Germinal center (tissue), 1 donor: ENCODE results near the gene LDLRAP1.
A peak's percentile ranks its signal among the peaks of the same experiment; 100 is the strongest.

Experiments
- DNase-seq: peaks from one replicate; pipeline ENCODE4 v3.0.0; 2012; ENCODE audit warnings: mixed read lengths, low spot score

Gene LDLRAP1

DNA sequence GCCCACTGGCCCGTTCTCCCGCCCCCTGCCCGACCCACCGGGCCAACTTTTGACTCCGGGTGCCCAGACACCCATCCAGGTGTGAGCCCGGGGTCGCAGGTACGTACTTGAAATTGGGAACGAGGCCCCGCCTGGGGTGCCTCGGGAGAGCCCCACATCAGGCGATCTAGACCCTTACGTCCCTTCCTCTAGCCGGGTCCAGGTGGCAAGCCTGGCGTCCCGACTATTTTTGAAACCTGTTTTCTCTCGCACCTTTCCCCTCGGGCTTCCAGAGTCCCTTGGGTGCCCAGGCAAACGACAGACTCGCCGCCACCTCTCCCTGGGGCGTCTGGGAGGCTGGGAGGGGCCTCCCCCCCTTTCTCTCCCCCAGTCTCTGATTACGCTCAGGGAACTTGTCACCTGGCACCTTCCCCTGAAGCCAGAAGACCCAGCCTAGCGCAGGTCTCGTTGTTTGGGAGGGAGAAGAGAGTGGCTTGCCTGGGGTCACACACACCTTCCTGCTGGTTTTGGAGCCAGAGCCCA, 898 bp downstream of the LDLRAP1 start:
- no peak for DNase-seq

GRCh38 chr1:25544819-25545218, 1.4 kb downstream of the LDLRAP1 start:
- DNase-seq, result no peak

- no peak for DNase-seq
Observed at GRCh38 chr1:25545767-25546166, 2.4 kb downstream of the LDLRAP1 start.

DNA sequence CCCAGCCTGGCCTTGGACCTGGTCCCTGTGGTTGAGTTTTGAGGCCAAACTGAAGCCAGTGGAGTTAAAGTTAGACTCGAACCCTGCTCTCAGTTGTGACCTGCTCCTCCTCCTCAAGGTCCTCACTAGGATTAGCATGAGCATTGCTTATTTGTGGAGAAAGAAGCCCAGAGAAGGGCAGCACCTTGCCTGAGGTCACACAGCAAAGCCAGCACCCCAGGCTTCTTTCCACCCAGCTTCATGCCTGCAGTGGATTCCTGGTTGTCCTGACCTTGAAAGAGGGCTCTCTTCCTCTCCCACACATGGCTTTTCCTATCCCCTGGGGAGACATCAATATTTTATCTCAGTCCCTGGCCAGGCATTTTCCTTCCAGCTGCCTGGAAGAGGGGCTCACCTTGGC, 2.8 kb downstream of the LDLRAP1 start:
- DNase-seq, result no peak

DNA sequence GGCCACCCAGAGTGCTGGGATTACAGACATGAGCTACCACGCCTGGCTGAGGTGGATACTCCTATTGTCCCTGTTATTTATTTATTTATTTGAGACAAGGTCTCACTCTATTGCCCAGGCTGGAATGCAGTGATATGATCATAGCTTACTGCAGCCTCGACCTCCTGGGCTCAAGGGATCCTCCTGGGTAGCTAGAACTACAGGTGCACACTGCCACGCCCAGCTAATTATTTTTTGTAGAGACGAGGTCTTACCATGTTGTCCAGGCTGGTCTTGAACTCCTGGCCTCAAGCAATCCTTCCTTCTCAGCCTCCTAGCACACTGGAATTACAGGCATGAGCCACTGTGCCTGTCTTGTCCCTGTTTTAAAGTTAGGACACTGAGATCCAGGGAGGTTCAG, 5.2 kb downstream of the LDLRAP1 start:
- DNase-seq, result no peak

- peak; percentile 70 for DNase-seq
Observed at GRCh38 chr1:25549273-25550154, 6.1 kb downstream of the LDLRAP1 start.

GRCh38 chr1:25550155-25550506, 6.7 kb downstream of the LDLRAP1 start:
- no peak for DNase-seq

DNA sequence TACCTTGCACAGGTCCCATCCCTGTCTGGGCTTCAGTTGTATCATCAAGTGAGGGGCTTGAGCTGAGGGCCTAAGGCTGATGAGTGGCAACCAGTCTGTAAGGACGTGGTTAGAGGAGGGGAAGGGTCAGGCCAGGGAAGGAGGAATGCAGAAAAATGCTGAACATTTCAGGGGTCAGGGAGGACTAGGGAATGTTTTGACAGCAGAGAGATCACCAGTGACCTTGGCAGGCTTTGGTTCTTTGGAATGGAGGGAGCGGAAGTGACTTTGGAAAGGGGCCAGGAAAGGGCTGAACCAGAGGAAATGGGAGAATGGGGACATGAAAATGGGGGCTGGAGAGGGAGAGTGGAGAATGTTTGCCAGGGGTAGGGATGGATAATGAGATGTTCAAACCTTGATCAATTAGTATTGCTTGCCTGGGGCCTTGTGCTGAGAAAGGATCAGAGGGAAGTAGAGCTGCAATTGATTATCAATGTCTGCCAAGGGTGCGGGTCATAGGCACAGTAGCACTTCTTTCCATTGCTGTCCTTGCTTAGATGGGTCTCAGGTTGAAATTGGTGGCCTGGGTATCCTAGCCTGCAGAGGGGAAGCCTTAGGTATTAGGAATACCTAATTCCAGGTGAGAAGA, 7.4 kb downstream of the LDLRAP1 start:
- DNase-seq, result no peak

DNA sequence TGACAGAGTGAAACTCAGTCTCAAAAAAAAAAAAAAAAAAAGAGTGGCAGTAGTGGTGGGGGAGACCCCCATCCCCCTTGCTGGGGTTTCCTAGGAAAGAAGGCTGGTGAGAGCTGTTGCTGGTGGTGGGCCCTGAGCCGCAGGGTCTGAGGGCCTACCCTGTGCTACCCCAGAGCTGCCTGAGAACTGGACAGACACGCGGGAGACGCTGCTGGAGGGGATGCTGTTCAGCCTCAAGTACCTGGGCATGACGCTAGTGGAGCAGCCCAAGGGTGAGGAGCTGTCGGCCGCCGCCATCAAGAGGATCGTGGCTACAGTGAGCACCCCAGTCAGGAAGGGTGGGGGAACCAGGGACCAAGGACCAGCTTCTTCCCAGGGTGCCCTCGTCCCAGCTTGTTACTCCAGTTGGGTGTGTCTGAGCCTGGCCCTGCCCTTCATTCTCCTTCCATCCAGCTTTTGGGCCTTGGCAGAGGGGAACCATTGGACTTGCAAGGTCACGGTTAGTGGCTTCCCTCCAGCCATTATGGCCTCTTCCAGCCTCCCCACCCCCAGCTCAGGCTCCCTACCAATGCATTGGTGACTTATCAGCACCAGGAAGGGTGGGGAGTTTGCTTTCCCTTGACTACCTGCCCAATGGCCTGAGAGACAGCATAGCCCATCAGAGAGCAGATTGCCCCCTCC, 10.5 kb downstream of the LDLRAP1 start:
- DNase-seq, result no peak

DNA sequence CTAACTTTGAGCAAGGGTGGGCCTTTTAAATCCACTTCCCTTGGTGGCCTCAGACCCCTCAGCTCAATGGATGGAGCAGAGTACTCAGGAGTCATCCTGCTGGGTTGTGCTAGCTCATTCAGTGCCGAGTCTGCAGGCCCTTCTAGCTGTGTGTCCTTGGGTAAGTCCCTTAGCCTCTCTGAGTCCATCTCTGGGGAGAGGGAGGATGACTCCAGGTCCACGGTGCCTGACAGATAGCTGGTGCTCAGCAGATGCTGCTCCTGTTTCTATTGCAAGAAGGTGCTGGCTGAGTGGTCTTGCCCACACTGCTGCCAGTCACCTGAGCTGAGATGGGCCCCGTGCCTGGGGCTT, 11.0 kb downstream of the LDLRAP1 start:
- no peak for DNase-seq

DNA sequence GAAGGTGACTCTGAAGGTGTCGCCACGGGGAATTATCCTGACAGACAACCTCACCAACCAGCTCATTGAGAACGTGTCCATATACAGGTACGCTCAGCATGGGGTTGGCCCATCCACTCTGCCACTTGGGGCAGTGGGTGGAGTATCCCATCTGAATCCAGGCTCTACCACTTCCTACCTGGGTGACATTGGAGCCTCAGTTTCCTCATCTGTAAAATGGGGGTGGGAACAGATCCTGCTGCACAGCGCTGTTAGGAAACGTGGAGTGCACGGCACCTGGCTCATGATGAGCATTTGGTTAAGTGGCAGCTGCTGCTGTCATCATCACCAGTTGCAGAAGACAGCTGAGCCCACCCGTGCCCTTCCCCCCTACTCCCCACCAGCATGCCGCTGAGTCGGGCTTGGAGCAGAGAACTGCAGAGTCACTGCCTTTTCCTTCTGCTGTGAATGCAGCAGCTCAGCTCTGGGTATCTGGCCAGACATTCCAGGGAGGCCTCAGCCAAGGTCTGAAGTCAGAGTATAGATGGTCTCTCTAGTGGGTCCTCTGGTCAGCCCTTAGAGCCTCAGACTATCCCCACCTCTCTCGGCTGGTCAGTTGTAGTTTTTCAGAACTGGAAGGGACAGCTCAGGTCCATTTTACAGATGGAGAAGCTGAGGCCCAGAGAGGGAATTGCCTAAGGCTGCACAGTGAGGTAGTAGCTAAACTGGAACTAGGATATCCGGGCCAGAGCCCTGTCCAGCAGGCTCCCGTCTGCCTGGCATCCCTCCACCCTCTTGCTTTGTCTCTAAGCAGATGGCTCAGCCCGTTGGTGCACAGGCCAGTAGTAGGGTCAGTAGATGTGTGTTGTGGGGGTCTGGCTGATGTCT, 11.7 kb downstream of the LDLRAP1 start:
- DNase-seq, result no peak

DNA sequence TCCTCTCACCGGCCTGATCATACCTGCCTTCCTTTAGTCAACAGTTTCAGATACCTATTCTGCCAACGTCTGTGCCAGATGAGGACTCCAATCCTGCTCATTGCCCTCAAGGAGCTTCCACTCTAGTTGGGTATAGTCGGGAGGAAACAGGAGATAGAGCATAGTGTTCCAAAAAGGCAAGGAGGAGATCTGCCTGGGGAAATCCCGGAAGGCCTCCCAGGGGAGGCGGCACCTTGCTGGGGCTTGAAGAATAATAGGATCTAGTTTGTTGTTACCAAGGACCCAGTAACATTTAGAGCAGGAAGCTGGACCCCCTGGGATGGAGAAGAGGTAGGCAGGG, 12.3 kb downstream of the LDLRAP1 start:
- DNase-seq, result no peak

GRCh38 chr1:25556132-25556670, 12.8 kb downstream of the LDLRAP1 start:
- no peak for DNase-seq

DNA sequence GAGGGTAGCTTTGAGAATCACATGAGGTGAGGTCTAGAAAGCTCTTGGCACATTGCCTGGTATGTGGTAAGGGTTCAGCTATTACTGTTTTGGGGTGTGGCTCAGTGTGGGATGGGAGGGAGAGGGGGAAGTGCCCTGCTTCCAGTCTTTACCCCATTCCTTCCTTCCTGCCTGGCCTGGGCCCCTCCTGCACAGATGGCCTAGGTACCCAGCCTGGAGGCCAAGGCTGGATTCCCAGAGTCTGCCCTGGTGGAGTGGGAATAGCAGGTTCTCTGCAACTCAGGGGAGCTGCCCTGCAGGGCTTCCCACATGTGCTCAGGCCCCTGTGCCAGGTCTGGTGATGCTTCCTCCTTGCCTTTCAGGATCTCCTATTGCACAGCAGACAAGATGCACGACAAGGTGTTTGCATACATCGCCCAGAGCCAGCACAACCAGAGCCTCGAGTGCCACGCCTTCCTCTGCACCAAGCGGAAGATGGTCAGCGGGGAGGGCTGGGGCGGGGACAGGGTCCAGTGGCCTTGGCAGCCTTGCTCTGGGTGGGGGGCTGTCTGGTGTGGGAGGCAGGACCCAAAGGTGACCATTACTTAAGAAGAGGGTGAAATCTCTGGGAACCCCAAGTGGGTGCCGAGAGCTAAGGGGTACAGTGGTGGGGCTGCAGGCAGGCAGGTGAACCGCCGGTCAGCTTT, 13.5 kb downstream of the LDLRAP1 start:
- no peak for DNase-seq

- DNase-seq, result no peak
Observed at GRCh38 chr1:25557543-25557942, 14.1 kb downstream of the LDLRAP1 start.

DNA sequence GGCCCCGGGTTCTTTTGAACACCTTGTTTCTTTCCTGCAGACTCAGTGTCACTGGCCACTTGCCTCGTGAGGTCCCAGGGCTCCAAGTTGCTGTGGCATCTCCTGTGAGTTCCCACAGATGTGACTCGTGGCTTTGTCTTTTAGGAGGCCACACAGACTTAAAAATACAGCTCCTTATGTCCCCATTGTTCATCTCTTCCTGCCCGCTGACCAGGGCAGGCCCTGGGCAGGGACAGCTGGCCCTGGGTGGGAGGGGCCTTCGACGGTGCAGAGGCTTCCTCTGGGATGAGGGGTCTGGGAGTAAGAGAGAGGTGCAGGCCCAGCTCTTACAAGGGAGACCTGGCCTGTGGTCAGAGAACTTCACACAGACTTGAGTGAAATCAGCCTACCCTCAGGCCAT, 15.6 kb downstream of the LDLRAP1 start:
- DNase-seq, result no peak

DNA sequence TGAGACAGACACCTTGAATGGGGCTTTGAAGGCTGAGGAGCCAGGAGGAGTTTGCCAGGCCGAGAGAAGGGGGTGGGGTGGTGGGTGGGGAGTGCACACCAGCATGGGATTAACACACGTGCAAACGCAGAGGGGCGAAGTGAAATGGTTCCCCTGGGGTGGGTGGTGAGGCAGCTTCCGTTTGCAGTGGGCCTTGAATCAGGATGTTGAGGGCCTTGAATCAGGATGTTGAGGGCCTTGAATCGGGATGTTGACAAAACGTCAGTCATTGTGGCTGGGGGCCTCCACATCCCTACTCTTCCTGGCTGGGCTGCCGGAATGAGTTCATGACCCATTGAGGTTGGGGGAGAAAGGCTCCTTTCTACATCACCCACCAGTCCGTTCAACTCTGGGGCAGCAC, 16.6 kb downstream of the LDLRAP1 start:
- no peak for DNase-seq

- DNase-seq, result no peak
Observed at GRCh38 chr1:25560788-25561187, 17.4 kb downstream of the LDLRAP1 start.

DNA sequence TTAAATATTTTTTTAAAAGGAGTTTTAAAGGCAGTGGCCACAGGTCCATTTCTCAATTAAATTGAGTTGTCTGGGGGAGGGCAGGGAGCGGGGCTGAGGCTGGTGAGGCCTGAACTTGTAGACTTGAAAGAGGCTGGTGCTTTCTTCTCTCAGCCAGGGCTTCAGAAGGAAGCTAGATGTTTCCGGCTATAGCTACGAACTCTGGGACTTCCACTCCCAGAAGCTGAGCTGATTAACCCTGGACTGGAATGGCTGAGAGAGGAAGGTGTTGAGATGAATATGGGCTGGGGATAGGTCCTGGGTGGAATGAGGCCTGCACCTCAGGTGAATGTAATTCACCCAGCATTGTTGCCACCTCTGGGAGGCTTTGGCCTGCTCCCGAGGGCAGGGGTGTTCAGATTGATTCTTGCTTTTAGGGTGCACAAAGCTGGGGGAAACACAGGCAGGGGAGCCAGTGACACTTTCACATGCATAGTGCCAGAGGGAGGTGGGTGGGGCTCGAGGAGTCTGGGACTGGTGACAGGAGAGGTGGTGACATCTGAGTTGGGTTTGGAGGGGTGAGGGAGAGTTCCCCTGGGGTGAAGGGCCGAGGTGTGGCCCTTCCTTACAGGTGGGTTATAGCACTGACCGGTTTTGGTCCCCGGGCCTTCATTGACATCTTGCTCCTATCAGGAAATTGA, 18.2 kb downstream of the LDLRAP1 start:
- DNase-seq, result no peak

- peak; percentile 80 for DNase-seq
Observed at GRCh38 chr1:25562101-25562927, 18.9 kb downstream of the LDLRAP1 start.
